Gastrocnemius medialis (tissue), 4 donors: ENCODE data around the gene C1GALT1C1L.
"Not testable (repeated sequence)": the region's sequence is repeated elsewhere in the genome, so short reads cannot be mapped to it uniquely, and the experiment has no call there.

ENCODE experiments used
- CTCF ChIP-seq, 5 experiments: fragments of 450-650 bp in 3 of 5; fragments of 200-600 bp in 2 of 5; sonication (generic) in 2 of 5; IDR thresholded peaks in 4 of 5; conservative IDR thresholded peaks in 1 of 5; 1 replicate in 4 of 5; 2 replicates in 1 of 5; pipeline ENCODE4 v1.5.1; 2016 to 2019; ENCODE audit warnings: antibody characterized with exemption in 5 of 5, mild to moderate bottlenecking in 3 of 5, moderate library complexity in 3 of 5
- POLR2A ChIP-seq, 2 donors: fragments of 450-650 bp; IDR thresholded peaks; one replicate each; pipeline ENCODE4 v1.6.1; 2017; ENCODE audit warnings: antibody characterized with exemption in 2 of 2, mild to moderate bottlenecking in 2 of 2, moderate library complexity in 2 of 2

- TF ChIP-seq CTCF (IDR thresholded peaks at IDR 0.05 in 4 of 5, conservative IDR thresholded peaks at IDR 0.05 in 1 of 5); POLR2A (IDR thresholded peaks at IDR 0.05): not testable (repeated sequence)
Measured at GRCh38 chr2:43698140-43698539, 21.9 kb upstream of the C1GALT1C1L start.
